CD14-positive monocyte (primary cell): Measurements from ENCODE around the gene OAT. TPM values are rescaled to one million over a fixed set of nuclear protein-coding genes. Genes with fewer than 3 reads are reported as not detected.

Experiments used
- DNase-seq, 3 donors: peaks; one replicate each; pipeline ENCODE4 v3.0.0-alpha.2; 2011 to 2022
- H2AFZ ChIP-seq: 2 replicates; pipeline ENCODE4 v1.6.0; 2012; ENCODE audit warnings: mild to moderate bottlenecking, low read depth, low read length, inconsistent platforms; ENCODE audit not compliant: insufficient read depth, poor library complexity, severe bottlenecking
- H3K27ac ChIP-seq, 2 donors: 1 replicate in 1 of 2; 2 replicates in 1 of 2; pipeline ENCODE4 v1.5.1; 2012 to 2013; ENCODE audit warnings: low read length in 2 of 2, control low read depth in 1 of 2, inconsistent platforms in 1 of 2, low read depth in 1 of 2, mild to moderate bottlenecking in 1 of 2
- H3K27me3 ChIP-seq, 2 donors: one replicate each; pipeline versions ENCODE4 v1.6.0 to v1.6.1; 2011 to 2013; ENCODE audit warnings: low read length in 2 of 2; ENCODE audit not compliant: control insufficient read depth in 2 of 2, insufficient read depth in 2 of 2
- H3K36me3 ChIP-seq, 2 donors: replicated peaks in 1 of 2; 1 replicate in 1 of 2; 2 replicates in 1 of 2; pipeline versions ENCODE4 v1.5.1 to v1.6.1; 2012 to 2013; ENCODE audit warnings: low read length in 2 of 2, control low read depth in 1 of 2, inconsistent platforms in 1 of 2, mild to moderate bottlenecking in 1 of 2; ENCODE audit not compliant: insufficient read depth in 2 of 2, control insufficient read depth in 1 of 2
- H3K4me1 ChIP-seq, 2 donors: 1 replicate in 1 of 2; 2 replicates in 1 of 2; pipeline versions ENCODE4 v1.5.1 to v1.6.1; 2012 to 2013; ENCODE audit warnings: low read length in 2 of 2, control low read depth in 1 of 2, inconsistent platforms in 1 of 2, mild to moderate bottlenecking in 1 of 2, moderate library complexity in 1 of 2; ENCODE audit not compliant: insufficient read depth in 2 of 2, control insufficient read depth in 1 of 2
- H3K4me2 ChIP-seq: replicated peaks from 2 replicates; pipeline ENCODE3; 2012; ENCODE audit warnings: low read length, moderate library complexity, mild to moderate bottlenecking; ENCODE audit not compliant: poor library complexity, severe bottlenecking; ENCODE audit errors: extremely low read depth
- H3K4me3 ChIP-seq, 3 experiments: fragments of 200-600 bp in 1 of 3; sonication (generic) in 1 of 3; replicated peaks in 1 of 3; 1 replicate in 2 of 3; 2 replicates in 1 of 3; pipeline ENCODE4 v1.5.1; 2011 to 2013; ENCODE audit warnings: low read length in 3 of 3, mild to moderate bottlenecking in 3 of 3, control low read depth in 2 of 3, low read depth in 2 of 3, inconsistent platforms in 1 of 3, moderate library complexity in 1 of 3
- H3K79me2 ChIP-seq: 2 replicates; pipeline ENCODE4 v1.6.0; 2012; ENCODE audit warnings: mild to moderate bottlenecking, control low read depth, inconsistent platforms, low read length, moderate library complexity; ENCODE audit not compliant: insufficient read depth
- H3K9ac ChIP-seq: 2 replicates; pipeline ENCODE4 v1.6.0; 2017; ENCODE audit warnings: low read length, mild to moderate bottlenecking; ENCODE audit not compliant: insufficient read depth, poor library complexity, severe bottlenecking
- H3K9me3 ChIP-seq, 2 donors: replicated peaks in 1 of 2; 1 replicate in 1 of 2; 2 replicates in 1 of 2; pipeline versions ENCODE4 v1.5.1 to v1.6.1; 2012 to 2013; ENCODE audit warnings: low read length in 2 of 2, control low read depth in 1 of 2; ENCODE audit not compliant: control insufficient read depth in 1 of 2, insufficient read depth in 1 of 2
- H4K20me1 ChIP-seq: 2 replicates; pipeline ENCODE4 v1.6.0; 2012; ENCODE audit warnings: mild to moderate bottlenecking, low read length, control low read depth, moderate library complexity; ENCODE audit not compliant: insufficient read depth
- H3K27ac Mint-ChIP-seq, 7 donors: one replicate each; pipeline ENCODE4 v1.8.0; 2020; ENCODE audit warnings: mild to moderate bottlenecking in 7 of 7, mixed read lengths in 7 of 7, moderate library complexity in 6 of 7, inconsistent platforms in 2 of 7
- H3K27me3 Mint-ChIP-seq, 3 donors: one replicate each; pipeline ENCODE4 v1.8.0; 2021 to 2022; ENCODE audit warnings: low read depth in 3 of 3, mild to moderate bottlenecking in 3 of 3, mixed read lengths in 3 of 3, moderate library complexity in 3 of 3, inconsistent platforms in 1 of 3
- H3K36me3 Mint-ChIP-seq, 2 donors: one replicate each; pipeline ENCODE4 v1.8.0; 2020; ENCODE audit warnings: mixed read lengths in 2 of 2, inconsistent platforms in 1 of 2, mild to moderate bottlenecking in 1 of 2
- H3K4me1 Mint-ChIP-seq: one replicate; pipeline ENCODE4 v1.8.0; 2020; ENCODE audit warnings: mild to moderate bottlenecking, mixed read lengths
- H3K4me3 Mint-ChIP-seq, 2 donors: one replicate each; pipeline ENCODE4 v1.8.0; 2020; ENCODE audit warnings: mild to moderate bottlenecking in 2 of 2, mixed read lengths in 2 of 2, moderate library complexity in 1 of 2
- H3K9me3 Mint-ChIP-seq, 7 donors: one replicate each; pipeline ENCODE4 v1.8.0; 2020 to 2022; ENCODE audit warnings: mixed read lengths in 7 of 7, mild to moderate bottlenecking in 6 of 7, moderate library complexity in 6 of 7, inconsistent platforms in 2 of 7
- WGBS: methylation state at CpG from one replicate; pipeline ENCODE4 v1.1.5; 2013; ENCODE audit warnings: missing lambda C conversion rate; ENCODE audit not compliant: insufficient coverage; 5-methylcytosine and 5-hydroxymethylcytosine counted together
- intact Hi-C, 2 donors: fragments of 100-400 bp; cut with micrococcal nuclease; formaldehyde crosslinking; loops; one replicate each; pipeline versions ENCODE4 v1.15.0 to v1.15.1; 2023
- polyA plus RNA-seq, 3 donors: library from polyadenylated mRNA; depleted of rRNA in 1 of 3; unstranded in 2 of 3; stranded (reverse) in 1 of 3; fragments of 300-500 nt in 2 of 3; fragments of >200 nt in 1 of 3; fragmentation: Illumina TruSeq in 2 of 3; gene quantifications; 1 replicate in 2 of 3; 2 replicates in 1 of 3; pipeline ENCODE4 v1.2.3, GENCODE V29; 2012 to 2021
- TF ChIP-seq, protein P1 (sequence below): fragments of 200-600 bp; IDR thresholded peaks from one replicate; pipeline ENCODE4 v1.8.0; 2022; ENCODE audit warnings: antibody characterized with exemption, mild to moderate bottlenecking

Gene OAT
- polyA plus RNA-seq, 3 donors = 83.5 to 89.6 (median 87.3) TPM

DNA sequence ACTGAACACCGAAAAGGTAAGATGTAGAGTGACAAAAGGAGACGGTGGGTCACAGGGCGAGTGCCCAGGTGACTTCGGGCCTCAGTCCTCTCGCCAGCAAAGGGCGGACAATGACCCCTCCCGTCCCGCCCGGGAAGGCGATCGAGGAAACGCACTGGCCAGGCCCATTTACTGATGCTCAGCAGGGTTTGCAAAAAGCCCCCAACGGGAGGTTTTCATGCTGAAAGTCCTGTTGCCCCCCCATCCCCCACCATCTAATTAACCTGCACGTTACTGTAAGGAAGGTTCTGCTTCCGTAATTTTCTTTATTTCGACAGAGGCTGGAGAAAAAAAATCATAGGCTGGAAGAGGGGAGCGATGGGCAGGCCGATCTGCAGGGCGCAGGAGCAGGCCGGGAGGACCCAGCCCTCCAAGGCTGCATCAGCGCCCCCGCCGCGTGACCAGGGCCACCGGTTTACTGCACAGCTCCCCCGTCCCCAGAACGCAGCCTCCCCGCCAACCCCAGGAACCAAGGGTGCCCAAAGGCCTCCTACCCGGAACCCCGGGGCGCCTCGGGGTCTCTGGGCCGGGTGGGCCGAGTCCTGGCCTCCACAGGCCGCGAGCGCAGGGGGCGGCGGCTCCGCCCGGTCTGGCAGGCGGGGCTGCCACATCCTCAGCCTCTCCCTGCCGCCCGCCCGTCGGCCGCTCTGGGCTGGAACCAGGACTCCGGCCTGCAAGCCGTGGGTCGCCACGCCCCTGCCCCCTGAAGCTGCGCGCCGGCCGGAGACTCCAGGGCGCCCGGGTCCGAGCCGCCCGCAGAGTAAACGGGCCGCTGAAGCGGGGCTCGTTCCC, 613 bp downstream of the OAT start:
- Mint-ChIP-seq H3K4me3 (peak overlapping the region; percentile 84 to 91), H3K4me1 (peaks cover 23% of the 10 kb centered on the region), H3K36me3 (peaks cover 7 to 11% of the 10 kb centered on the region in 2 donors), H3K27ac (peak overlapping the region; percentile 40 to 90 (median 57)), H3K9me3 (peaks cover 0 to 2% (median 0%) of the 10 kb centered on the region in 7 donors), H3K27me3 (peaks cover 27 to 38% (median 34%) of the 10 kb centered on the region in 3 donors)
- H2AFZ ChIP-seq = peak overlapping the region; percentile 90
- peak overlapping the region; percentile 82 for H3K9ac ChIP-seq
- peak overlapping the region; percentile 6 to 76 for H3K27ac ChIP-seq
- peaks cover 42% of the 10 kb centered on the region for H3K79me2 ChIP-seq
- H3K36me3 ChIP-seq = no peaks in the 10 kb centered on the region
- no peaks in the 10 kb centered on the region for H3K9me3 ChIP-seq
- peak overlapping the region; percentile 82 for H3K4me2 ChIP-seq
- peaks cover 30% of the 10 kb centered on the region for H4K20me1 ChIP-seq
- peaks cover 9 to 29% of the 10 kb centered on the region in 2 donors for H3K27me3 ChIP-seq
- intact Hi-C loops = no loop called here
- WGBS = 5% methylated on average over 57 of the region's 64 CpGs
- peaks cover 14 to 35% of the 10 kb centered on the region in 2 donors for H3K4me1 ChIP-seq
- H3K4me3 ChIP-seq = peak overlapping the region; percentile 59 to 82 (median 60)
- peak; percentile 27 to 48 (median 35) for DNase-seq
- TF ChIP-seq, protein P1, sequence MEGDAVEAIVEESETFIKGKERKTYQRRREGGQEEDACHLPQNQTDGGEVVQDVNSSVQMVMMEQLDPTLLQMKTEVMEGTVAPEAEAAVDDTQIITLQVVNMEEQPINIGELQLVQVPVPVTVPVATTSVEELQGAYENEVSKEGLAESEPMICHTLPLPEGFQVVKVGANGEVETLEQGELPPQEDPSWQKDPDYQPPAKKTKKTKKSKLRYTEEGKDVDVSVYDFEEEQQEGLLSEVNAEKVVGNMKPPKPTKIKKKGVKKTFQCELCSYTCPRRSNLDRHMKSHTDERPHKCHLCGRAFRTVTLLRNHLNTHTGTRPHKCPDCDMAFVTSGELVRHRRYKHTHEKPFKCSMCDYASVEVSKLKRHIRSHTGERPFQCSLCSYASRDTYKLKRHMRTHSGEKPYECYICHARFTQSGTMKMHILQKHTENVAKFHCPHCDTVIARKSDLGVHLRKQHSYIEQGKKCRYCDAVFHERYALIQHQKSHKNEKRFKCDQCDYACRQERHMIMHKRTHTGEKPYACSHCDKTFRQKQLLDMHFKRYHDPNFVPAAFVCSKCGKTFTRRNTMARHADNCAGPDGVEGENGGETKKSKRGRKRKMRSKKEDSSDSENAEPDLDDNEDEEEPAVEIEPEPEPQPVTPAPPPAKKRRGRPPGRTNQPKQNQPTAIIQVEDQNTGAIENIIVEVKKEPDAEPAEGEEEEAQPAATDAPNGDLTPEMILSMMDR = no peak

DNA sequence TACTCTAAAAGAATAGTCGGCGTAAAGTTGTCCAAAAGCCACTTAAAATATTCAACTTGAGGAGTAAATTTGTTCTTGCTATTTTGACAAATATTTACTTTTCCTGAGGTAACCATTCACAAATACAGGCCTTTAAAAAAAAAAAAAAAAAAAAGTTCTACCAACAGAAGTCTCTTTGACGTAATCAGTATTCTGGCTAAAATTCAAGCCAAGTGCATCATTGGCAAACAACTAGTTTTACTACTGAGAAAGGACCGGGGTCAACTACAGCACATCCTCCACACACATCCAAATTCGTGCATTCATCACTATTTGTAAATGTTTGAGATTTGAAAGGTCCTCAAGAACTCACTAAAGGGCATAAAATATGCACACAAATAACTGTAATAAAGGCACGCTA, 2.0 kb downstream of the OAT start:
- peaks cover 39% of the 10 kb centered on the region for H4K20me1 ChIP-seq
- no peak for DNase-seq
- no peaks in the 10 kb centered on the region for H3K9me3 ChIP-seq
- H3K4me3 ChIP-seq = no peak overlapping the region
- H3K4me2 ChIP-seq = no peak overlapping the region
- Mint-ChIP-seq H3K27me3 (peaks cover 19 to 24% (median 21%) of the 10 kb centered on the region in 3 donors), H3K36me3 (peaks cover 14 to 19% of the 10 kb centered on the region in 2 donors), H3K4me1 (peaks cover 23% of the 10 kb centered on the region), H3K4me3 (peak overlapping the region in 1 of 2 donors; percentile 2), H3K9me3 (peaks cover 0 to 2% (median 0%) of the 10 kb centered on the region in 7 donors), H3K27ac (no peak overlapping the region)
- H2AFZ ChIP-seq = no peak overlapping the region
- peaks cover 14 to 35% of the 10 kb centered on the region in 2 donors for H3K4me1 ChIP-seq
- peaks cover 52% of the 10 kb centered on the region for H3K79me2 ChIP-seq
- TF ChIP-seq, protein P1 = no peak
- intact Hi-C loops = no loop called here
- H3K27me3 ChIP-seq = peaks cover 9 to 25% of the 10 kb centered on the region in 2 donors
- no peak overlapping the region for H3K9ac ChIP-seq
- no peak overlapping the region for H3K27ac ChIP-seq
- H3K36me3 ChIP-seq = peaks cover 0 to 11% of the 10 kb centered on the region in 2 donors
- WGBS = no CpG with 5 or more reads among the region's 6 CpGs
